Heart right ventricle (tissue), 16 donors: ENCODE measurements around the gene GIMAP1. TPM values are rescaled to one million over a fixed set of nuclear protein-coding genes. Genes with fewer than 3 reads are reported as not detected.
A peak's percentile ranks its signal among the peaks of the same experiment; 100 is the strongest.

Experiments
- ATAC-seq, 8 donors: fragments of 200-7000 bp; cut with Tn5 transposase; one replicate each; pipeline ENCODE4 v1.9.1; 2020; ENCODE audit warnings: mild to moderate bottlenecking in 8 of 8, moderate library complexity in 8 of 8, moderate number of reproducible peaks in 1 of 8
- DNase-seq, 2 donors: peaks; one replicate each; pipeline ENCODE4 v3.0.0-alpha.2; 2020
- H3K27ac ChIP-seq, 10 donors: fragments of 200-600 bp; sonication (generic) in 2 of 10; one replicate each; pipeline versions ENCODE4 v1.5.0 to v1.8.0; 2020 to 2022; ENCODE audit warnings: mild to moderate bottlenecking in 3 of 10
- H3K27me3 ChIP-seq, 7 donors: fragments of 200-600 bp; one replicate each; pipeline ENCODE4 v1.8.0; 2021 to 2022; ENCODE audit warnings: mild to moderate bottlenecking in 2 of 7
- H3K36me3 ChIP-seq, 9 donors: fragments of 200-600 bp; sonication (generic) in 1 of 9; one replicate each; pipeline versions ENCODE4 v1.5.0 to v1.8.0; 2020 to 2022; ENCODE audit warnings: mild to moderate bottlenecking in 2 of 9
- H3K4me1 ChIP-seq, 9 donors: fragments of 200-600 bp; sonication (generic) in 1 of 9; one replicate each; pipeline versions ENCODE4 v1.5.0 to v1.8.0; 2020 to 2022; ENCODE audit warnings: mild to moderate bottlenecking in 4 of 9
- H3K4me3 ChIP-seq, 10 donors: fragments of 200-600 bp; sonication (generic) in 2 of 10; one replicate each; pipeline versions ENCODE4 v1.5.0 to v1.8.0; 2020 to 2022; ENCODE audit warnings: mild to moderate bottlenecking in 7 of 10, moderate library complexity in 2 of 10
- H3K9me3 ChIP-seq, 11 donors: fragments of 200-600 bp in 10 of 11; sonication (generic) in 2 of 11; one replicate each; pipeline versions ENCODE4 v1.5.0 to v1.8.0; 2013 to 2022; ENCODE audit warnings: mild to moderate bottlenecking in 2 of 11, control low read depth in 1 of 11, moderate library complexity in 1 of 11
- WGBS, 2 donors: extraction: QIAGEN DNeasy Blood & Tissue Kit; methylation state at CpG; one replicate each; pipeline ENCODE4 v1.1.7; 2013; ENCODE audit warnings: inconsistent platforms in 1 of 2; 5-methylcytosine and 5-hydroxymethylcytosine counted together
- intact Hi-C, 10 donors: fragments of 100-400 bp; cut with DNase I; formaldehyde crosslinking; loops; one replicate each; pipeline versions ENCODE4 v1.11.1 to v1.14.2; 2022
- polyA plus RNA-seq, 2 donors: library from polyadenylated mRNA; stranded (reverse); fragments of 200-250 nt; gene quantifications; one replicate each; pipeline ENCODE4 v1.2.3, GENCODE V29; 2013
- total RNA-seq, 10 donors: library from RNA; stranded (reverse); fragmentation: NEBNext Ultra II Directional in 3 of 10; extraction: Animal tissue kit (Norgen Biotek cat#: 25700) in 3 of 10; gene quantifications; one replicate each; pipeline versions ENCODE4 v1.2.1 to v1.2.4, GENCODE V29; 2021 to 2023
- TF ChIP-seq, protein P1 (sequence below), 9 donors: fragments of 200-600 bp; sonication (generic) in 2 of 9; IDR thresholded peaks; one replicate each; pipeline versions ENCODE4 v1.5.0 to v1.8.0; 2021 to 2022; ENCODE audit warnings: antibody characterized with exemption in 9 of 9, mild to moderate bottlenecking in 5 of 9, moderate library complexity in 1 of 9
- donor health status: Arrhythmogenic right ventricular cardiomyopathy.
- donor health status: ischemic (EF 13 %, LVEDD 7.1; RV severe dilation, severe dysfunction).
- donor health status: healthy with polysubstance abuse.
- donor health status: DM: no; HTN: yes; CAD: no.
- donor health status: DM: no; HTN: no; CAD: no.
- donor health status: ischemic (EF 25% LVEDD 6.9; RV normal size, moderate dysfunction).
- donor health status: ischemic (EF 25% LVEDD 5.7; RV mildly dilated, moderate dysfunction).
- donor health status: healthy.
- donor health status: DM: yes; HTN: yes; CAD: no.
- donor health status: Ischemic cardiomyopathy.
- donor health status: ischemic (EF 35%, LVEDD 5.7; RV mildly dilated, moderate dysfunction).
- donor health status: nonischemic (EF 11% LVEDD 7.7; RV severe dilation, severe dysfunction).
- donor health status: DM: yes; HTN: yes; CAD: no.
- donor health status: PGD.
- donor health status: ischemic (EF 29% LVEDD 5.4; RV normal size, mild dysfunction).
- donor health status: nonischemic (EF 23%, LVEDD 6.1; RV moderate dilation, normal function).

The GIMAP1 gene
- total and polyA plus RNA-seq, 12 donors: 2.4 to 11.2 (median 5.5) TPM

- TF ChIP-seq, protein P1, sequence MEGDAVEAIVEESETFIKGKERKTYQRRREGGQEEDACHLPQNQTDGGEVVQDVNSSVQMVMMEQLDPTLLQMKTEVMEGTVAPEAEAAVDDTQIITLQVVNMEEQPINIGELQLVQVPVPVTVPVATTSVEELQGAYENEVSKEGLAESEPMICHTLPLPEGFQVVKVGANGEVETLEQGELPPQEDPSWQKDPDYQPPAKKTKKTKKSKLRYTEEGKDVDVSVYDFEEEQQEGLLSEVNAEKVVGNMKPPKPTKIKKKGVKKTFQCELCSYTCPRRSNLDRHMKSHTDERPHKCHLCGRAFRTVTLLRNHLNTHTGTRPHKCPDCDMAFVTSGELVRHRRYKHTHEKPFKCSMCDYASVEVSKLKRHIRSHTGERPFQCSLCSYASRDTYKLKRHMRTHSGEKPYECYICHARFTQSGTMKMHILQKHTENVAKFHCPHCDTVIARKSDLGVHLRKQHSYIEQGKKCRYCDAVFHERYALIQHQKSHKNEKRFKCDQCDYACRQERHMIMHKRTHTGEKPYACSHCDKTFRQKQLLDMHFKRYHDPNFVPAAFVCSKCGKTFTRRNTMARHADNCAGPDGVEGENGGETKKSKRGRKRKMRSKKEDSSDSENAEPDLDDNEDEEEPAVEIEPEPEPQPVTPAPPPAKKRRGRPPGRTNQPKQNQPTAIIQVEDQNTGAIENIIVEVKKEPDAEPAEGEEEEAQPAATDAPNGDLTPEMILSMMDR (IDR thresholded peaks at IDR 0.05): peak in 1 of 9 donors; percentile 8
- Histone ChIP-seq H3K9me3 (peaks cover 0 to 25% (median 6%) of the 10 kb centered on the region in 11 donors), H3K4me1 (peaks cover 0 to 44% (median 13%) of the 10 kb centered on the region in 9 donors), H3K4me3 (peak overlapping the region in 3 of 10 donors; percentile 33 to 44 (median 38)), H3K27ac (peak overlapping the region in 5 of 10 donors; percentile 79 to 94 (median 87)), H3K36me3 (peaks cover 0 to 62% (median 8%) of the 10 kb centered on the region in 9 donors), H3K27me3 (no peaks in the 10 kb centered on the region)
- ATAC-seq (no peak), DNase-seq (no peak)
- intact Hi-C loops: no loop called here
- 55 to 84% methylated on average over 1 of the region's 1 CpG for WGBS, 2 donors
Observed at GRCh38 chr7:150723467-150723866, 7.1 kb downstream of the GIMAP1 start.

DNA sequence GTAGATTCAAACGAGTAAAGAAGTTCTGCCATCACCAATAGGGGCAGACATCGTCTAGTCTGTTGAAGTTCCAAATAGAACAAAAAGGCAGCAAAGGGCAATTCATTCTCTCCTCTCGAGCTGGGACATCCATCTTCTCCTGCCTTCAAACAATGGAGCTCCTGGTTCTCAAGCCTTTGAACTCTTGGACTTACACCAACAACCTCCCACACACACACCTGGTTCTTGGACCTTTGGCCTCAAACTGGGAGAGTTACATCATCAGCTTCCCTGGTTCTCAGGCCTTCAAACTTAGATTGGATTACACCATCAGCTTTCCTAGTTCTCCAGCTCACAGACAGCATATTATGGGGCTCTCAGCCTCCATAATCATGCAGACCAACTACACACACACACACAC, 11.0 kb downstream of the GIMAP1 start:
- Histone ChIP-seq H3K36me3 (peaks cover 0 to 24% (median 0%) of the 10 kb centered on the region in 9 donors), H3K4me3 (no peak overlapping the region), H3K9me3 (peaks cover 0 to 32% (median 10%) of the 10 kb centered on the region in 11 donors), H3K4me1 (peaks cover 0 to 15% (median 8%) of the 10 kb centered on the region in 9 donors), H3K27ac (no peak overlapping the region), H3K27me3 (no peaks in the 10 kb centered on the region)
- ATAC-seq: peak in 1 of 8 donors; percentile 47
- 54 to 55% methylated on average over 3 of the region's 3 CpGs for WGBS, 2 donors
- no peak for DNase-seq
- intact Hi-C loops: no loop called here
- TF ChIP-seq, protein P1 (IDR thresholded peaks at IDR 0.05): no peak

- H3K27ac ChIP-seq: no peak overlapping the region
- intact Hi-C loops: no loop called here
- DNase-seq: no peak
- no peaks in the 10 kb centered on the region for H3K27me3 ChIP-seq
- no peak overlapping the region for H3K4me3 ChIP-seq
- TF ChIP-seq, protein P1 (IDR thresholded peaks at IDR 0.05): no peak
- H3K4me1 ChIP-seq: peaks cover 0 to 12% (median 7%) of the 10 kb centered on the region in 9 donors
- no peak for ATAC-seq
- peaks cover 0 to 32% (median 10%) of the 10 kb centered on the region in 11 donors for H3K9me3 ChIP-seq
- H3K36me3 ChIP-seq: peaks cover 0 to 18% (median 0%) of the 10 kb centered on the region in 9 donors
Observed at GRCh38 chr7:150728011-150728410, 11.6 kb downstream of the GIMAP1 start.

- Histone ChIP-seq H3K9me3 (peaks cover 0 to 32% (median 10%) of the 10 kb centered on the region in 11 donors), H3K36me3 (peaks cover 0 to 12% (median 0%) of the 10 kb centered on the region in 9 donors), H3K4me1 (peaks cover 0 to 6% (median 2%) of the 10 kb centered on the region in 9 donors), H3K27me3 (no peaks in the 10 kb centered on the region), H3K4me3 (no peak overlapping the region), H3K27ac (no peak overlapping the region)
- intact Hi-C loops: no loop called here
- no peak for DNase-seq
- ATAC-seq: no peak
- TF ChIP-seq, protein P1 (IDR thresholded peaks at IDR 0.05): no peak
Observed at GRCh38 chr7:150728609-150729008, 12.2 kb downstream of the GIMAP1 start.
